ENCODE data around the gene CASK.

Gene CASK

DNA sequence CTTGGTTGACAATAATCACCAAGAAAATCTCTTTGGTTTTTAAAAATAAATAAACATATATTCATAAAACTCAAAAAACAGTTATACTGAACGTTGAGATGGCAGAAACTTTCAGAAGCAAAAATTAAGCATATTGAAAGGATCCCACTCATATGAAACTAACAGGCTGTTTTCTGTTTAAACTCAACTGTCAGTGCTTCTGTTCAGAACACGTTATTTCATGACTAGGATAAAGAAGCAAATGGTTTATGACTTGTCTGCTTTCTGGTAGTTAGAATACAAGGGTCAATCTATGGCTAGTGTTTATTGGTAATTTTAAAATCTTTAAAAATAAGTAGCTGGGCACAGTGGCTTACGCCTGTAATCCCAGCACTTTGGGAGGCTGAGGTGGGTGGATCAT lies 195.2 kb downstream of the CASK start:
- Histone ChIP-seq H3K36me3 (ENCODE audit: control insufficient read depth, insufficient read depth, low read length) (no peaks in the 10 kb centered on the region), H3K9me3 (ENCODE audit: control insufficient read depth, low read length) (no peaks in the 10 kb centered on the region), H2AFZ (no peak overlapping the region), H3K27me3 (ENCODE audit: control insufficient read depth, insufficient read depth, low read length) (no peaks in the 10 kb centered on the region), H3K9ac (no peak overlapping the region), H3K4me2 (ENCODE audit: low read length) (no peak overlapping the region), H3K27ac (no peak overlapping the region), H3K4me3 (ENCODE audit: low read depth, low read length) (no peak overlapping the region), H3K4me1 (no peaks in the 10 kb centered on the region), H3K79me2 (no peaks in the 10 kb centered on the region)
- TF ChIP-seq, protein P1, sequence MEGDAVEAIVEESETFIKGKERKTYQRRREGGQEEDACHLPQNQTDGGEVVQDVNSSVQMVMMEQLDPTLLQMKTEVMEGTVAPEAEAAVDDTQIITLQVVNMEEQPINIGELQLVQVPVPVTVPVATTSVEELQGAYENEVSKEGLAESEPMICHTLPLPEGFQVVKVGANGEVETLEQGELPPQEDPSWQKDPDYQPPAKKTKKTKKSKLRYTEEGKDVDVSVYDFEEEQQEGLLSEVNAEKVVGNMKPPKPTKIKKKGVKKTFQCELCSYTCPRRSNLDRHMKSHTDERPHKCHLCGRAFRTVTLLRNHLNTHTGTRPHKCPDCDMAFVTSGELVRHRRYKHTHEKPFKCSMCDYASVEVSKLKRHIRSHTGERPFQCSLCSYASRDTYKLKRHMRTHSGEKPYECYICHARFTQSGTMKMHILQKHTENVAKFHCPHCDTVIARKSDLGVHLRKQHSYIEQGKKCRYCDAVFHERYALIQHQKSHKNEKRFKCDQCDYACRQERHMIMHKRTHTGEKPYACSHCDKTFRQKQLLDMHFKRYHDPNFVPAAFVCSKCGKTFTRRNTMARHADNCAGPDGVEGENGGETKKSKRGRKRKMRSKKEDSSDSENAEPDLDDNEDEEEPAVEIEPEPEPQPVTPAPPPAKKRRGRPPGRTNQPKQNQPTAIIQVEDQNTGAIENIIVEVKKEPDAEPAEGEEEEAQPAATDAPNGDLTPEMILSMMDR (IDR thresholded peaks at IDR 0.05) = no peak

DNA sequence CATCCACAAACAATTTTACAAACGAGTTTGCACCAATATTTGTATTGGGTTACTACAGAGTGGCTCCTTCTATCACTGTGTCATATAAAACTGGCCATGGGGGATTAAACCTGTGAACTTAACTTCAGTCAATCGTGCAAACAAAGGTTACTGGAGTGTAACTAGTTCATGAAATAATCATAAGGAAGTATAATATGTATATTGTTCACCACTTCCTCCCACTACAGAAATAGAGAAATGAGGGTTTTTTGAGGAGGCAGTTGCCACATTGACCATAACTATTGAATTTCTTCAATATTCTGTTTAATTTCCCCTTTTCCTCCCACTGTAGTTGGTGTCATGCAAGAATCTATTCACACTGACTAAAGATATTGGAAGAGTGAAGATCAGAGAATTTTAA lies 199.5 kb downstream of the CASK start, which contains the start of gene GPR82:
Gene GPR82, plus strand, starts transcription at position 356 of the 400 bp plus-strand sequence. CDS start 2,846 bp downstream, outside the sequence.
- Histone ChIP-seq H3K4me2 (ENCODE audit: low read length) (no peak within 1 kb of the TSS), H3K79me2 (no peaks in the 10 kb centered on the region), H2AFZ (no peak within 1 kb of the TSS), H3K4me3 (ENCODE audit: low read depth, low read length) (no peak within 1 kb of the TSS), H3K36me3 (ENCODE audit: control insufficient read depth, insufficient read depth, low read length) (no peaks in the 10 kb centered on the region), H3K4me1 (no peaks in the 10 kb centered on the region), H3K27me3 (ENCODE audit: control insufficient read depth, insufficient read depth, low read length) (no peaks in the 10 kb centered on the region), H3K9me3 (ENCODE audit: control insufficient read depth, low read length) (no peaks in the 10 kb centered on the region), H3K9ac (no peak within 1 kb of the TSS), H3K27ac (no peak within 1 kb of the TSS)
- TF ChIP-seq, protein P1 (IDR thresholded peaks at IDR 0.05) = no peak

DNA sequence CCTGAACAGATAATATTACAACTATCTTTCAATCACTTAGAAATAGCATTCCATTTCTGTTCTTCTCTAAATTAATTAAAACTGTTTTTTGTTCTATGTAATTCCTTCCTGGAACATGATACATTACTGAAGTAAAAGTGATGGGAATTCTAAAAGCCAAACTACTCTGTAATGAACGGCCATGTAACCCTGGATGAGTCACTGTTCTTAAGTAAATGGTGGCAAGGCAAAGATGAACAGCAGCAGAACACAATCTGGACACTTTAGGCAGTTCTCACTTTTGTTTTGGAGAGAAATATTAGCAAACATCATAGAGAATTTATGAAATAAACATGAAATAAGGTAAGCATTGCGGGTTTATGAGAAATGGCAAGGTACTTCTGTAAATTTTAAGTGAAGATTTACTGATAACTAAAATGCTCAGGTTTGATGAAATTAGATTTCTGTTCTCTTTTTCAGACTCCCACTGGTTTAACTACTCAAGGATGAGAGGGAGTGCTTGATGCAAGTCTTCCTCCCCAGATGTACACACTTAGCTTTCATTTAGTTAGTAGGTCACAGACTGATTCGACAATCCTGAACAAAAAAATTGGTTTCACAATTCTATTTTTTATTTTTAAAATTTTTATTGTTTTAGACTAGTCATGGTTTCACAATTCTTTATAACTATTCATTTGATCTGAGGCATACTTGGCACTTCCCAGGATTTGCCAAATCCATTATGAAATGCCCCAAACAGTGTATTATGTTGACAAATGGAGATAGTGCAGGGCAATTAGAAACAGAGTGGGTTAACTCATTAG lies 200.3 kb downstream of the CASK start:
- Histone ChIP-seq H3K4me3 (ENCODE audit: low read depth, low read length) (no peak overlapping the region), H3K27ac (no peak overlapping the region), H3K27me3 (ENCODE audit: control insufficient read depth, insufficient read depth, low read length) (no peaks in the 10 kb centered on the region), H3K9me3 (ENCODE audit: control insufficient read depth, low read length) (no peaks in the 10 kb centered on the region), H3K4me1 (no peaks in the 10 kb centered on the region), H3K79me2 (no peaks in the 10 kb centered on the region), H3K36me3 (ENCODE audit: control insufficient read depth, insufficient read depth, low read length) (no peaks in the 10 kb centered on the region), H3K4me2 (ENCODE audit: low read length) (no peak overlapping the region), H3K9ac (no peak overlapping the region), H2AFZ (no peak overlapping the region)
- TF ChIP-seq, protein P1 (IDR thresholded peaks at IDR 0.05) = no peak

DNA sequence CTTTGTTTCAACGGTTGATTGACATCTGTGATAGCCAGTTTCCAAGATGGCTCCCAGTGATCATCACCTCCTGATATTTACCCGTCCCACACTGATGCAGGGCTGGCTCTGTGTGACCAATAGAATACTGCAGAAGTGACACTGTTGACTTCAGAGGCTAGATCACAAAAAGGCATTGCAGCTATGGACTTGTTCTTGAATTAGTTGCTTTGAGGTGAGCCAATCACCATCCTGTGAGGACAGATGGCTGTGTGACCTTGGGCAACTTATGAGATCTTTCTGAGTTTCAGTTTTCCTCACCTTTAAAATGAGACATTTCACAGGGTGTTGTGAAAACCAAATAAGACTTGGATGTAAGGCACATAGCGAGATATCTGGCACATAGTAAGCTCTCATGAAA lies 201.1 kb downstream of the CASK start:
- Histone ChIP-seq H3K79me2 (no peaks in the 10 kb centered on the region), H3K27me3 (ENCODE audit: control insufficient read depth, insufficient read depth, low read length) (no peaks in the 10 kb centered on the region), H3K4me3 (ENCODE audit: low read depth, low read length) (no peak overlapping the region), H3K4me2 (ENCODE audit: low read length) (no peak overlapping the region), H2AFZ (no peak overlapping the region), H3K27ac (no peak overlapping the region), H3K9me3 (ENCODE audit: control insufficient read depth, low read length) (no peaks in the 10 kb centered on the region), H3K36me3 (ENCODE audit: control insufficient read depth, insufficient read depth, low read length) (no peaks in the 10 kb centered on the region), H3K4me1 (no peaks in the 10 kb centered on the region), H3K9ac (no peak overlapping the region)
- TF ChIP-seq, protein P1 (IDR thresholded peaks at IDR 0.05) = no peak

DNA sequence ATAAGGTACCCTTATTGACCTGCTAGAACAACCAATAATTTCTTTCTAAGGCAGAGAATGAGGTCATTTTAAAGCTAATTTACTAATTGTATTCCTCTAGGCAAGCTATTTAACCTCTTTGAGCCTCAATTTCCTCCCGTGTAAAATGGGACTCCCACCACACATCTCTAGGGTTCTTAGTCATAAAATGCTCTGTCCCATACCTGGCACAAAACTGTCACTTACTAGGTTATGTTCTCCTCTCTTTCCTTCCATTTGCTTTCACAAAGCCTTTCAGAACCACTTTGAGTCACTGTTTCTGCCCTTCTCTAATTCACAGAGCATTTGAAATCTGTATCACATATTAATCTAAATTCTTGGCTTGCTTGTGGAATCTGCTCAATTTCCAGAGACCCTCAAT lies 201.8 kb downstream of the CASK start:
- TF ChIP-seq, protein P1 (IDR thresholded peaks at IDR 0.05) = no peak
- Histone ChIP-seq H3K27ac (no peak overlapping the region), H3K4me3 (ENCODE audit: low read depth, low read length) (no peak overlapping the region), H3K4me2 (ENCODE audit: low read length) (no peak overlapping the region), H2AFZ (no peak overlapping the region), H3K36me3 (ENCODE audit: control insufficient read depth, insufficient read depth, low read length) (no peaks in the 10 kb centered on the region), H3K9ac (no peak overlapping the region), H3K4me1 (no peaks in the 10 kb centered on the region), H3K9me3 (ENCODE audit: control insufficient read depth, low read length) (no peaks in the 10 kb centered on the region), H3K27me3 (ENCODE audit: control insufficient read depth, insufficient read depth, low read length) (no peaks in the 10 kb centered on the region), H3K79me2 (no peaks in the 10 kb centered on the region)

Data from parathyroid adenoma (tissue), 2 donors.